PC-3 (cell line): Measurements from ENCODE around the gene FUBP1. TPM values are rescaled to one million over a fixed set of nuclear protein-coding genes. Genes with fewer than 3 reads are reported as not detected.

ENCODE experiments used
- ATAC-seq: fragments of 200-7000 bp; cut with Tn5 transposase; 2 replicates; pipeline ENCODE4 v1.9.1; 2020; ENCODE audit warnings: mild to moderate bottlenecking, moderate library complexity
- BruUV-seq: library from RNA; stranded (reverse); fragments of 400-500 nt; replicated peaks from 2 replicates; lab custom pipeline; 2021; lab: Mats Ljungman, UMichigan
- CTCF ChIA-PET: fragments of 300-600 bp; sonication (Branson Sonifier 250); formaldehyde crosslinking; loops from one replicate; lab custom pipeline; 2022; ENCODE audit warnings: antibody characterized with exemption; lab: Charles Lee
- POLR2A ChIA-PET: fragments of 300-600 bp; sonication (Branson Sonifier 250); formaldehyde crosslinking; loops from one replicate; lab custom pipeline; 2022; ENCODE audit warnings: antibody characterized with exemption; ENCODE audit not compliant: unreplicated experiment; lab: Charles Lee
- DNase-seq: peaks from one replicate; pipeline ENCODE4 v3.0.0-alpha.2; 2015
- H2AFZ ChIP-seq: fragments of 300-600 bp; sonication (generic); 2 replicates; pipeline ENCODE4 v1.6.0; 2016; ENCODE audit warnings: antibody characterized with exemption, low read length
- H3F3A ChIP-seq: fragments of 300-600 bp; sonication (generic); one replicate; pipeline ENCODE4 v1.6.0; 2017; ENCODE audit warnings: antibody characterized with exemption, low read length, control low read depth, mild to moderate bottlenecking; ENCODE audit not compliant: unreplicated experiment
- H3K27ac ChIP-seq: fragments of 300-600 bp; sonication (generic); 2 replicates; pipeline ENCODE4 v1.5.1; 2016; ENCODE audit warnings: mild to moderate bottlenecking, low read length
- H3K27me3 ChIP-seq: fragments of 300-600 bp; sonication (generic); 2 replicates; pipeline ENCODE4 v1.6.1; 2016; ENCODE audit warnings: low read length, mixed read lengths
- H3K36me3 ChIP-seq: fragments of 300-600 bp; sonication (generic); 2 replicates; pipeline ENCODE4 v1.6.1; 2016; ENCODE audit warnings: low read depth, mixed run types, low read length, mixed read lengths
- H3K4me1 ChIP-seq: fragments of 300-600 bp; sonication (generic); 2 replicates; pipeline ENCODE4 v1.5.1; 2016; ENCODE audit warnings: low read length; ENCODE audit not compliant: insufficient read depth
- H3K4me2 ChIP-seq: fragments of 300-600 bp; sonication (generic); 2 replicates; pipeline ENCODE4 v1.6.0; 2016; ENCODE audit warnings: low read length
- H3K4me3 ChIP-seq: fragments of 300-600 bp; sonication (generic); 2 replicates; pipeline ENCODE4 v1.5.1; 2016; ENCODE audit warnings: mild to moderate bottlenecking, low read length, mixed read lengths
- H3K79me2 ChIP-seq: fragments of 300-600 bp; sonication (generic); 2 replicates; pipeline ENCODE4 v1.6.1; 2017; ENCODE audit warnings: low read length, mixed read lengths
- H3K9ac ChIP-seq: fragments of 300-600 bp; sonication (generic); 2 replicates; pipeline ENCODE4 v1.6.0; 2016; ENCODE audit warnings: mild to moderate bottlenecking, low read length
- H3K9me2 ChIP-seq: fragments of 300-600 bp; sonication (generic); replicated peaks from 2 replicates; pipeline ENCODE4 v1.6.1; 2016; ENCODE audit warnings: mixed run types, low read length, mixed read lengths
- H3K9me3 ChIP-seq: fragments of 300-600 bp; sonication (generic); 2 replicates; pipeline ENCODE4 v1.6.1; 2016; ENCODE audit warnings: low read length, mixed read lengths
- H4K20me1 ChIP-seq: fragments of 300-600 bp; sonication (generic); 2 replicates; pipeline ENCODE4 v1.6.1; 2016; ENCODE audit warnings: low read length, mixed read lengths
- CTCF ChIP-seq: fragments of 300-600 bp; sonication (generic); conservative IDR thresholded peaks from 2 replicates; pipeline ENCODE4 v1.5.1; 2017; ENCODE audit warnings: antibody characterized with exemption, low read depth, mild to moderate bottlenecking, low read length
- EZH2 ChIP-seq: fragments of 300-600 bp; sonication (generic); IDR thresholded peaks from one replicate; pipeline ENCODE4 v1.6.1; 2017; ENCODE audit warnings: antibody characterized with exemption, mild to moderate bottlenecking, low read length; ENCODE audit not compliant: unreplicated experiment
- EZH2phosphoT487 ChIP-seq: fragments of 300-600 bp; sonication (generic); IDR thresholded peaks from 2 replicates; pipeline ENCODE4 v1.6.1; 2018; ENCODE audit warnings: mild to moderate bottlenecking, antibody characterized with exemption, low read length, borderline replicate concordance
- intact Hi-C: fragments of 100-400 bp; cut with micrococcal nuclease; formaldehyde crosslinking; loops from 2 replicates; pipeline ENCODE4 v1.9.0; 2023
- total RNA-seq: library from RNA; depleted of rRNA; stranded (reverse); fragments of >200 nt; gene quantifications from 2 replicates; pipeline ENCODE4 v1.2.3, GENCODE V29; 2014

Gene FUBP1
- total RNA-seq, 1 experiment from 2014 or later, result 81.5 TPM

- DNase-seq, result no peak
- intact Hi-C loops, result no loop called here
- H3K4me2 ChIP-seq, result no peak overlapping the region
- no peaks in the 10 kb centered on the region for H3K27me3 ChIP-seq
- CTCF ChIA-PET, result no interaction called here
- H3K9me3 ChIP-seq, result no peaks in the 10 kb centered on the region
- POLR2A ChIA-PET, result no interaction called here
- ATAC-seq, result no peak
- H3K27ac ChIP-seq, result no peak overlapping the region
- no peaks in the 10 kb centered on the region for H3K9me2 ChIP-seq
- no peaks in the 10 kb centered on the region for H3K4me1 ChIP-seq
- H3K9ac ChIP-seq, result no peak overlapping the region
- H3K36me3 ChIP-seq, result no peaks in the 10 kb centered on the region
- TF ChIP-seq EZH2phosphoT487 (no peak), EZH2 (no peak), CTCF (no peak)
- H3K79me2 ChIP-seq, result no peaks in the 10 kb centered on the region
- BruUV-seq, result no TSS peak
- no peaks in the 10 kb centered on the region for H4K20me1 ChIP-seq
- no peaks in the 10 kb centered on the region for H3F3A ChIP-seq
- no peak overlapping the region for H3K4me3 ChIP-seq
- no peak overlapping the region for H2AFZ ChIP-seq
These were observed 36.3 kb upstream of the FUBP1 start for GRCh38 chr1:78015148-78015547.

GRCh38 chr1:78011050-78011449, 32.2 kb upstream of the FUBP1 start:
- intact Hi-C loops, result no loop called here
- Histone ChIP-seq H3K4me2 (no peak overlapping the region), H3K27me3 (no peaks in the 10 kb centered on the region), H3F3A (no peaks in the 10 kb centered on the region), H3K9me3 (no peaks in the 10 kb centered on the region), H3K4me3 (no peak overlapping the region), H3K4me1 (peaks cover 10% of the 10 kb centered on the region), H4K20me1 (no peaks in the 10 kb centered on the region), H3K36me3 (no peaks in the 10 kb centered on the region), H3K27ac (no peak overlapping the region), H3K9me2 (no peaks in the 10 kb centered on the region), H2AFZ (no peak overlapping the region), H3K79me2 (peaks cover 35% of the 10 kb centered on the region), H3K9ac (no peak overlapping the region)
- BruUV-seq, result no TSS peak
- ChIA-PET CTCF (interaction anchor here (0.7 kb wide), 1 partner anchor 1682 kb away, joined by 3 read pairs; no protein-coding TSS in a partner anchor), POLR2A (no interaction called here)
- ATAC-seq (no peak), DNase-seq (no peak)
- TF ChIP-seq CTCF, result no peak
- TF ChIP-seq EZH2, result no peak
- TF ChIP-seq EZH2phosphoT487, result no peak

GRCh38 chr1:78009836-78010235, 31.0 kb upstream of the FUBP1 start:
- Histone ChIP-seq H3K9me2 (no peaks in the 10 kb centered on the region), H3K4me1 (peaks cover 12% of the 10 kb centered on the region), H3F3A (no peaks in the 10 kb centered on the region), H2AFZ (no peak overlapping the region), H3K4me2 (no peak overlapping the region), H3K36me3 (no peaks in the 10 kb centered on the region), H3K9ac (no peak overlapping the region), H3K9me3 (no peaks in the 10 kb centered on the region), H3K27ac (no peak overlapping the region), H4K20me1 (no peaks in the 10 kb centered on the region), H3K79me2 (peaks cover 47% of the 10 kb centered on the region), H3K4me3 (no peak overlapping the region), H3K27me3 (no peaks in the 10 kb centered on the region)
- TF ChIP-seq EZH2 (no peak), CTCF (no peak), EZH2phosphoT487 (no peak)
- no peak for DNase-seq
- intact Hi-C loops, result no loop called here
- no peak for ATAC-seq
- POLR2A ChIA-PET, result no interaction called here
- CTCF ChIA-PET, result interaction anchor here (0.6 kb wide), 1 partner anchor 38 kb away, joined by 4 read pairs; no protein-coding TSS in a partner anchor
- no TSS peak for BruUV-seq
